ENCODE measurements around the gene OSBPL10.

The OSBPL10 gene

GRCh38 chr3:31840252-31840651, 140.8 kb downstream of the OSBPL10 start:
- no peak overlapping the region for H3K4me2 ChIP-seq (ENCODE audit: low read length)
- no peak overlapping the region for H3K9ac ChIP-seq (ENCODE audit: low read length)
- H3K4me3 ChIP-seq (ENCODE audit: low read length) = no peak overlapping the region
- no peaks in the 10 kb centered on the region for H3K36me3 ChIP-seq (replicated peaks; ENCODE audit: low read depth, low read length)
- H4K20me1 ChIP-seq (ENCODE audit: insufficient read depth, low read length) = no peaks in the 10 kb centered on the region
- no peaks in the 10 kb centered on the region for H3K9me3 ChIP-seq (ENCODE audit: insufficient read depth, low read length)
- no peaks in the 10 kb centered on the region for H3K27me3 ChIP-seq (ENCODE audit: low read depth, low read length)
- 0 out of 2 replicates have a peak, but pooled peaks cover 3% of the 10 kb centered on the region for H3K79me2 ChIP-seq (ENCODE audit: low read length)
- no peaks in the 10 kb centered on the region for H3K4me1 ChIP-seq (ENCODE audit: low read length)
- TF ChIP-seq CTCF (IDR thresholded peaks at IDR 0.05; ENCODE audit: low read depth, low read length) = no peak
- no peak for TF ChIP-seq EZH2phosphoT487 (IDR thresholded peaks at IDR 0.05; ENCODE audit: low read depth)
- no peak overlapping the region for H2AFZ ChIP-seq (ENCODE audit: low read depth, low read length)
- H3K27ac ChIP-seq (ENCODE audit: low read length) = no peak overlapping the region

- H3K4me1 ChIP-seq (ENCODE audit: low read length) = no peaks in the 10 kb centered on the region
- no peaks in the 10 kb centered on the region for H3K36me3 ChIP-seq (replicated peaks; ENCODE audit: low read depth, low read length)
- H3K4me2 ChIP-seq (ENCODE audit: low read length) = no peak overlapping the region
- TF ChIP-seq CTCF (IDR thresholded peaks at IDR 0.05; ENCODE audit: low read depth, low read length) (no peak), EZH2phosphoT487 (IDR thresholded peaks at IDR 0.05; ENCODE audit: low read depth) (no peak)
- no peaks in the 10 kb centered on the region for H3K9me3 ChIP-seq (ENCODE audit: insufficient read depth, low read length)
- H3K27me3 ChIP-seq (ENCODE audit: low read depth, low read length) = no peaks in the 10 kb centered on the region
- no peaks in the 10 kb centered on the region for H4K20me1 ChIP-seq (ENCODE audit: insufficient read depth, low read length)
- H3K27ac ChIP-seq (ENCODE audit: low read length) = no peak overlapping the region
- H3K9ac ChIP-seq (ENCODE audit: low read length) = no peak overlapping the region
- H3K79me2 ChIP-seq (ENCODE audit: low read length) = 0 out of 2 replicates have a peak, but pooled peaks cover 3% of the 10 kb centered on the region
- H3K4me3 ChIP-seq (ENCODE audit: low read length) = no peak overlapping the region
- H2AFZ ChIP-seq (ENCODE audit: low read depth, low read length) = no peak overlapping the region
Observed at GRCh38 chr3:31839144-31839917, 141.7 kb downstream of the OSBPL10 start.

GRCh38 chr3:31836131-31837075, 144.7 kb downstream of the OSBPL10 start:
- Histone ChIP-seq H3K4me3 (ENCODE audit: low read length) (no peak overlapping the region), H3K9me3 (ENCODE audit: insufficient read depth, low read length) (no peaks in the 10 kb centered on the region), H4K20me1 (ENCODE audit: insufficient read depth, low read length) (no peaks in the 10 kb centered on the region), H3K27me3 (ENCODE audit: low read depth, low read length) (no peaks in the 10 kb centered on the region), H3K4me1 (ENCODE audit: low read length) (no peaks in the 10 kb centered on the region), H3K9ac (ENCODE audit: low read length) (no peak overlapping the region), H3K27ac (ENCODE audit: low read length) (no peak overlapping the region), H3K79me2 (ENCODE audit: low read length) (peaks cover 7% of the 10 kb centered on the region; the same call in 1 of the 2 replicates), H3K4me2 (ENCODE audit: low read length) (no peak overlapping the region), H3K36me3 (replicated peaks; ENCODE audit: low read depth, low read length) (no peaks in the 10 kb centered on the region), H2AFZ (ENCODE audit: low read depth, low read length) (no peak overlapping the region)
- TF ChIP-seq CTCF (IDR thresholded peaks at IDR 0.05; ENCODE audit: low read depth, low read length) (no peak), EZH2phosphoT487 (IDR thresholded peaks at IDR 0.05; ENCODE audit: low read depth) (no peak)
